NCI-H2196 (cell line): ENCODE measurements around the gene HOGA1.

Experiments
- DNase-seq: peaks from one replicate; lab custom pipeline; 2025; ENCODE audit not compliant: unreplicated experiment; lab: John Stamatoyannopoulos, UW

The HOGA1 gene

GRCh38 chr10:97584060-97584797 is at the start of gene HOGA1:
Gene HOGA1, plus strand, starts transcription at chr10:97584389. Its CDS starts 315 bp downstream, at chr10:97584704.
- peak; percentile 5 for DNase-seq

GRCh38 chr10:97534746-97535367 is 49.3 kb upstream of the HOGA1 start:
- DNase-seq = no peak

- DNase-seq = no peak
Observed at GRCh38 chr10:97537186-97537869, 46.9 kb upstream of the HOGA1 start.

GRCh38 chr10:97538411-97538810 is 45.8 kb upstream of the HOGA1 start:
- no peak for DNase-seq

- no peak for DNase-seq
Observed at GRCh38 chr10:97538839-97539238, 45.4 kb upstream of the HOGA1 start.

- no peak for DNase-seq
Observed at GRCh38 chr10:97539523-97540200, 44.5 kb upstream of the HOGA1 start.

- no peak for DNase-seq
Observed at GRCh38 chr10:97540669-97541500, 43.3 kb upstream of the HOGA1 start.

- no peak for DNase-seq
Observed at GRCh38 chr10:97542169-97543024, 41.8 kb upstream of the HOGA1 start.

- no peak for DNase-seq
Observed at GRCh38 chr10:97543025-97543546, 41.1 kb upstream of the HOGA1 start.

- no peak for DNase-seq
Observed at GRCh38 chr10:97546456-97547270, 37.5 kb upstream of the HOGA1 start.

GRCh38 chr10:97547271-97547600 is 37.0 kb upstream of the HOGA1 start:
- DNase-seq = no peak

- no peak for DNase-seq
Observed at GRCh38 chr10:97547962-97548361, 36.2 kb upstream of the HOGA1 start.

GRCh38 chr10:97548828-97549455 is 35.2 kb upstream of the HOGA1 start:
- DNase-seq = no peak

- peak; percentile 46 for DNase-seq
Observed at GRCh38 chr10:97549587-97550322, 34.4 kb upstream of the HOGA1 start.

GRCh38 chr10:97550336-97551149 is 33.6 kb upstream of the HOGA1 start:
- DNase-seq = no peak

GRCh38 chr10:97551271-97551670 is 32.9 kb upstream of the HOGA1 start:
- DNase-seq = no peak

- DNase-seq = peak; percentile 59
Observed at GRCh38 chr10:97553575-97554031, 30.6 kb upstream of the HOGA1 start.
